ENCODE results near the gene C3orf18.

Gene C3orf18

GRCh38 chr3:50616003-50616769, 48.6 kb upstream of the C3orf18 start (continued):
- TF ChIP-seq ZNF366 (tag by site-specific recombination; conservative IDR thresholded peaks at IDR 0.05) (no peak), TRIM28 (IDR thresholded peaks at IDR 0.05; ENCODE audit: borderline replicate concordance, low read length) (no peak), ZNF2 (tag by site-specific recombination; IDR thresholded peaks at IDR 0.05) (0 out of 2 replicates have a peak, but pooled peaks have one; percentile 21), SETDB1 (IDR thresholded peaks at IDR 0.05; ENCODE audit: insufficient read length, low read length) (no peak), ZNF660 (tag by site-specific recombination; IDR thresholded peaks at IDR 0.05) (peak; percentile 45), ZNF513 (tag by site-specific recombination; IDR thresholded peaks at IDR 0.05) (no peak), ZNF518A (tag by site-specific recombination; conservative IDR thresholded peaks at IDR 0.05; ENCODE audit: low read depth) (0 out of 2 replicates have a peak, but pooled peaks have one; percentile 15), ZNF473 (tag by site-specific recombination; IDR thresholded peaks at IDR 0.05) (no peak), FEZF1 (tag by site-specific recombination; IDR thresholded peaks at IDR 0.05) (no peak), ZNF544 (tag by site-specific recombination; IDR thresholded peaks at IDR 0.05) (no peak), ZSCAN23 (tag by site-specific recombination; IDR thresholded peaks at IDR 0.05) (no peak), GLIS2 (tag by site-specific recombination; IDR thresholded peaks at IDR 0.05) (no peak), ZNF140 (tag by site-specific recombination; IDR thresholded peaks at IDR 0.05) (no peak), ZNF416 (tag by site-specific recombination; IDR thresholded peaks at IDR 0.05) (no peak), ZNF335 (tag by site-specific recombination; conservative IDR thresholded peaks at IDR 0.05) (peak; percentile 54), WT1 (tag by site-specific recombination; IDR thresholded peaks at IDR 0.05) (no peak), PBX3 (CRISPR knock-in tag; IDR thresholded peaks at IDR 0.05) (no peak), ZNF600 (tag by site-specific recombination; IDR thresholded peaks at IDR 0.05) (no peak; the same call in 1 of the 2 replicates), ZNF639 (tag by site-specific recombination; IDR thresholded peaks at IDR 0.05) (no peak), ZNF302 (tag by site-specific recombination; IDR thresholded peaks at IDR 0.05; ENCODE audit: low read depth) (no peak), ZBTB10 (tag by site-specific recombination; IDR thresholded peaks at IDR 0.05) (no peak), ZNF112 (tag by site-specific recombination; IDR thresholded peaks at IDR 0.05) (no peak), ZNF280C (tag by site-specific recombination; IDR thresholded peaks at IDR 0.05) (no peak), SP7 (tag by site-specific recombination; IDR thresholded peaks at IDR 0.05) (no peak), ZNF621 (tag by site-specific recombination; IDR thresholded peaks at IDR 0.05) (no peak), ZNF350 (tag by site-specific recombination; IDR thresholded peaks at IDR 0.05) (no peak), MZF1 (tag by site-specific recombination; IDR thresholded peaks at IDR 0.05; ENCODE audit: borderline replicate concordance) (no peak)

All from HEK293 (cell line).